ENCODE results near the gene CST7.
"Not testable (repeated sequence)": the region's sequence is repeated elsewhere in the genome, so short reads cannot be mapped to it uniquely, and the experiment has no call there.

The CST7 gene

DNA sequence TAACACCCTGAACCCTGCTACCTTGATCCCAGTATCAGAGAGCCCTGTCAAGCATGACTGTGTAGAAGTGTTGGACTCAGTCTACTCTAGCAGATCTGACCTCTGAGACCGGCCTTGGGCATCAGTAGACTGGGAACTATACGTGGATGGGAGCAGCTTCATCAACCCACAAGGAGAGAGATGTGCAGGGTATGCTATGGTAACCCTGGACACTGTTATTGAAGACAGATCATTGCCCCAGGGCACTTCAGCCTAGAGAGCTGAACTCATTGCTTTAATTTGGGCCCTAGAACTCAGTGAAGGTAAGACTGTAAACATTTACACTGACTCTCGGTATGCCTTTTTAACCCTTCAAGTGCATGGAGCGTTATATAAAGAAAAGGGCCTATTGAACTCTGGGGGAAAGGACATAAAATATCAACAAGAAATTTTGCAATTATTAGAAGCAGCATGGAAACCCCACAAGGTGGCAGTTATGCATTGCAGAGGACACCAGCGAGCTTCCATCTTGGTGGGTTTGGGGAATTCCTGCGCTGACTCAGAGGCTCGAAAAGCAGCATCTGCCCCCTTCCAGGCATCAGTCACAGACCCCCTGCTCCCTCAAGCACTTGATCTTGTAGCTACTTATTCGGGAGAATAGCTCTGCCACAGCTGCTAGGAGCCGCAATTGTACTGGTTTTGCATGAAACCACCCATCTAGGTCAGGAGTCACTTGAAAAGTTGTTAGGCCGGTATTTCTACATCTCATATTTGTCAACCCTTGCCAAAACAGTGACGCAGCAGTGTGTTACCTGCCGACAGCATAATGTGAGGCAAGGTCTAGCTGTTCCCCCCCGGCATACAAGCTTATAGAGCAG, 19.0 kb upstream of the CST7 start:
- DNase-seq (ENCODE audit: low spot score); FAIRE-seq: not testable (repeated sequence)

DNA sequence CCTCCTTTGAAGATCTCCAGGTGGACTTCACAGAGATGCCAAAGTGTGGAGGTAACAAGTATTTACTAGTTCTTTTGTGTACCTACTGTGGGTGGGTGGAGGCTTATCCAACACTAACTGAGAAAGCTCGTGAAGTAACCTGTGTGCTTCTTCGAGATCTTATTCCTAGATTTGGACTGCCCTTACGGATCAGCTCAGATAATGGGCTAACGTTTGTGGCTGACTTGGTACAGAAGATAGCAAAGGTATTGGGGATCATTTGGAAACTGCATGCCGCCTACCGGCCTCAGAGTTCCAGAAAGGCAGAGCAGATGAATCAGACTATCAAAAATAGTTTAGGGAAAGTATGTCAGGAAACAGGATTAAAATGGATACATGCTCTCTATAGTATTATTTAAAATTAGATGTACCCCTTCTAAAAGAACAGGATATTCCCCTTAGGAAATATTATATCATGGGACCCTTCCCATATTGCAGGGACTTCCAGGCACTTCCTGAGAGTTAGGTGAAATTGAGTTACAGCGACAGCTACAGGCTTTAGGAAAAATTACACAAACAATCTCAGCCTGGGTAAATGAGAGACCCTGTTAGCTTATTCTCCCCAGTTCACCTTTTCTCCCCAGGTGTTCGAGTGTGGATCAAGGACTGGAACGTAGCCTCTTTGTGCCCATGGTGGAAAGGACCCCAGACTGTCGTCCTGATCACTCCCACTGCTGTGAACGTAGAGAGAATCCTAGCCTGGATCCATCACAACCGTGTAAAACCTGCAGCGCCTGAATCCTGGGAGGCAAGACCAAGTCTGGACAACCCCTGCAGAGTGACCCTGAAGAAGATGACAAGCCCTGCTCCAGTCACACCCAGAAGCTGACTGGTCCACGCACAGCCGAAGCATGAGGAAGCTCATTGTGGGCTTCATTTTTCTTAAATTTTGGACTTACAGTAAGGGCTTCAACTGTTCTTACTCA, 18.1 kb upstream of the CST7 start:
- not testable (repeated sequence) for DNase-seq (ENCODE audit: low spot score); FAIRE-seq

DNA sequence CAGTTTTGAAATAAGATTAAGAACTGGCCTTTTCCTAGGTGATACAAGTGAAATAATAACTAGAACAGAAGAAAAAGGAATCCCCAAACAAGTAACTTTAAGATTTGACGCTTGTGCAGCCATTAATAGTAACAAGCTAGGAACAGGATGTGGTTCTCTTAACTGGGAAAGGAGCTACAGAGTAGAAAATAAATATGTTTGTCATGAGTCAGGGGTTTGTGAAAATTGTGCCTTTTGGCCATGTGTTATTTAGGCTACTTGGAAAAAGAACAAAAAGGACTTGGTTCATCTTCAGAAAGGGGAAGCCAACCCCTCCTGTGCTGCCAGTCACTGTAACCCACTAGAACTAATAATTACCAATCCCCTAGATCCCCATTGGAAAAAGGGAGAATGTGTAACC, 17.2 kb upstream of the CST7 start:
- DNase-seq (ENCODE audit: low spot score); FAIRE-seq: not testable (repeated sequence)

DNA sequence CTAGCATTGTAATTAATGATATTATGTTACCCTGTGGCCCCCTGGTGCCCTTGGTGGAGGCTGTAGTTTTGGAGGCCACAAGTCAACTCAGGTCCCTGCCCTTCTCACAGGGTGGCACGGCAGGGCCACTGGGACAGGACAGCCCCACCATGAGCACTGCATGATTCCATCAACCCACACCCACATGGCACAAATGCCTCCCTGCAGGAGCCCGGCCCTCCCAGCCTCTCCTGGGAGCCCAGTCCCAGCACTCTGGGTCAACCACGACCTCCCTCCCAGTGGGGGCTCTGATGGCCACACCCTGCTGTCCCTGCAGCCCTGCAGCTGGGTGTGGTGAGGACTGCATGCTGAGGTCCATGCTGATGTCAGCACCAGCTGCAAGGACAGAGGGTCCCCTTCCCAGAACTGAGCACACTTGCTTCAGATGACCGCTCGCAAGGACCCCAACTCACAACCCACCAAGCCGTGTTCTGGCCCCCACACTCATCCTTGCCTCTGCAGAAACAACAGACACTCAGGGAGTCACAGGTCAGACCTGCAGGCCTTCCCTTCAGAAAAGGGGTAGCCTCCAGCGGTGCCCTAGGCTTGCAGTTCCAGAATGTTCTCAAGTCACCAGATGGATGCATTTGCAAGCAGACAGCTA, 15.7 kb upstream of the CST7 start:
- DNase-seq (ENCODE audit: low spot score) (no peak), FAIRE-seq (no peak)

DNA sequence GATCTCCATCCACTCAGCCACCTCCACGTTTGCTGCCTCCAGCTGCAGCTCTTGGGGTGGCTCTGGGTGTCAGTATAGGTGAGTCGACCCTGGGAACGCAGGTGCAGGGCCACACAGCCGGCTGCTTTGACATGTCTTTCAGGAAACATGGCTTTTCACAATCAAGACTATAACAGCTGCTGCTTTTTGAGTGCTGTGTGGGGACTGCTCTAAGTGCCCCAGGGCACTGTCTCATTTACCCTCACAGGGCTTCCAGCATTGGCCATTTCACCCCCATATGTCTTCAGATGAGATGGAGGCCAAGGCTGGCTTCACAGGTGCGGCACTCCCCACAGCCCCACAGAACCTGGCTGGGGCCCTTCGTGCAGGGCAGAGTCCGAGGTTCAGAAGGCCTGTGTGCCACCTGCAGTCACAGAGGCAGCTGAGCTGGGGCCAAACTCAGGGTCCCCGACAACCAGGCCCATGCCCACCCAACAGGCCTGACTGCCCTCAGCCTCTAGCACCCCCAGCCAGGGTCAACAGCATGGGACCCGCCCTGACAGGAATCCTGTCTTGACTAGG, 14.9 kb upstream of the CST7 start:
- FAIRE-seq (no peak), DNase-seq (ENCODE audit: low spot score) (no peak)

DNA sequence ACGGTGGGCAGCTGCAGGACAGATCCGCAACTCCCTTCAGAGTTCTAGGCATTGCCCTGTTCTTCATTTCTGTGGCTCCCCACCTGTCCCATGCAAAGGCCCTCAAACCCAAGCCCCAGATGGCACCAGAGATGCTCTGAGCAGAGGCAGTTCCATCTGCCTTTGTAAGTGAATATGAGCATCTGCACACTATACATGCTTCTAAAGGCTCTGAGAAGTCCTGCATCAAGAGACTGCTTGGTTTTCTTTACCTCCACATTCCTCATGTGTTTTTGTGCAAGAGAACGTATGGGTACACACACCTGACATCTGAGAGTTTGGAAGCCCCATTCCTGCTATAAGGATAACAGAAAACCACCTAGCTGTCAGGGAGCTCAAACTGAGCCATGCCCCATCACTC, 14.4 kb upstream of the CST7 start:
- DNase-seq (ENCODE audit: low spot score) = no peak
- FAIRE-seq = no peak

DNA sequence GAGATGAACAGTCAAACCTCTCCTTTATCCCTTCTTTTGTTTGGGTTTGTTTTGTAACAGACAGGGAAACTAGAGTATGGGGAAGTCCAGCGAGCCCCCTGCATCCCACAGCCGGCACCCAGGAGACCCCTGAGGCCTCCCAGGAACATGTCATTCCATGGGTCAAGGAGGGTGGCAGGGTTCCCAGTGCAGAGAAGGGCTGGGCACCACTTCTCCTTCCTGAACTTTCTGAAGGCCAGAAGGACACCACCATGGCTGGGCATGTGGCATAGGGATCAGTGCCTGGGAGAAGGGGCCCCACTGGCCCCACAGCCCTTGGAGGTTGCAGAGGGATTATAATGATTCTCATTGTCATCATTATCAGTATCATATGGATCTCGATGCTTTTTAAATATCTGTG, 13.9 kb upstream of the CST7 start:
- DNase-seq (ENCODE audit: low spot score) = no peak
- FAIRE-seq = no peak

DNA sequence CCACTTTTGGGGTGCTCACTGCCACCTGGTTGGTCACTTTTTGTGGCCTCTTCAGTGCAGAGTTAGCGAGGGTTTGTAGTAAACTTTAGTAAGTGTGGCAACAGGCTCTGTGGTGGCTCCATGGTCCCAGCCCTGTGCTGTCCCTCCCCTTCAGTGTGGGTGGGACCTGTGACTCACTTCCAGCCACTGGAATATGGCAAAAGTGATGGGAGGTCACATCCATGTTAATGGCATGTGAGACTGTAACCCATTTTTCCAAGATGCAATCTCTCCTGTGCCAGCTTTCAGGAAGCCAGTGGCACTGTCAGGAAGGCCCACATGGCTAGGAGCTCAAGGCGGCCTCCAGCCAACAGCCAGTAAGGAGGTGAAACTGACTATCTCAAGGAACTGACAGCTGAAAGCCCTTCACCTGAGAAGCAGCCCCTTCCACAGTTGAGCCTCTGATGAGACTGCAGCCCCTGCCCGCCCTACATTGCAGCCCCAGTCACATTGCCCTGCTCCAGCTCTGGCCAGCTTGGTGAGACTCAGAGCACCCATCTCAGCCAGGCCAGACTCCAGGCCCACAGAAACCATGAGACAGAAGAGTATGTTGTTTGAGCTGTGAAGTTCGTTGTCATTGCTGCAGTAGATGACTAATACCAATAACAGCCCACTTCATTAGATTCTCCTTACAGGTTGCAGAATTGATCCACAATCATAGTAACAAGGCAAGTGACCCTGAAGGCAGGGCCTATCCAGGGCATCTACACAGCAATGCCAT, 13.1 kb upstream of the CST7 start:
- DNase-seq (ENCODE audit: low spot score) (no peak), FAIRE-seq (no peak)

DNA sequence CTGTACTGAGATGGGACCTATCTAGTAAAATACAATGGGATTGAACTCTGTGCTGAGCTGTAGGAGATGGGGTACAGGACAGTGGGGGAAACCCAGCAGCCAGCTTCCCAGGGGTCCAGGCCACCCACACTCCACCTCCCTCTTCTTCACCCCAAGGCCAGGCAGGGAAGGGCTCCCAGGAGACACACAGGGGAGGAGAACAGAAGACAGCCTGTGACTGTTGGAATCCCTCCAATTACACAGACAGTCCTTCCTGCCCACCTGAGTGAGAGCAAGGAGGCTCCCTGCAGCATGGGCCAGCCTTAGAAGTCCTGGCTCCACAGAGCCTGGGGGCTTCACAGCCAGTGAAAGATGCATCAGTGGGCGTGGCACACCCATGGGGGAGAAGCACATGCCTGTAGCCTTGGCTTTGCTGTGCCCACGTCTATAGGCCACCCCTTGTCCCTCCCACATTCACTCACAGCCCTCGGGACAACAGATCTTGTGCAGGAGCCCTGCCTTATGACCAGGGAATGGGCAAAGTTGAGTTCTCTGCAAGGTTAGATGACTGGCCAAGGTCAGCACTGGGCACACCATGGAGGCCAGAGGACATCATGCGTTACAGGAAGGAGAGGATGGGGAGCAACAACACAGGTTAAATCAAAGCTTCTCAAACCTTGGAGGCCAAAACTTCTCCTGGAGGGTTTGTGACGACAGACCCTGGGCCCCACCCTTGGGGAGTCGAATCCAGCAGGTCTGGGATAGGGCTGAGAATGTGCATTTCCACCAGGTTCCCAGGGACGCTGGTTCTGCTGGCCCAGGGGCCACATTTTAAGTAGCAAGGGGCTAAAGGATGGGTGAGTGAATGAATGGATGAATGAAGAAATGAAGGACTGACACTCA, 12.3 kb upstream of the CST7 start:
- DNase-seq (ENCODE audit: low spot score) (no peak), FAIRE-seq (no peak)

DNA sequence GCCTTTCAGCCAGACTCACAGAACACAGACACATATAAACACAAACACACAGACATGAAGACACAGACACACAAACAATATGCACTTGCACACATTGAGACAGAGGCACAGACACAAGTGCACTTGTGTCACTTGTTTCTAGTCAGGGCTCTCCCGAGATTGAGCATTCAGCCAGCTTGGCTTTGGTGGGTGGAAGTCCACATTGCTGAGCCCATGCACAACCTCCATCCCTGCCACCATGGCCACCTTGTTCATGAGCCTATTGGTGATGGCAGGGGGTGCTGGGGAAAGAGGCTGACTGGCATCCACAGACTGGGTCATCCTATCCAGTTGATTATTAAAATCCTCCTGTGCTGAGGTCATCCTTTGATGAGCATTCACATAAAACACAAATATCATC, 11.5 kb upstream of the CST7 start:
- no peak for DNase-seq (ENCODE audit: low spot score)
- peak; percentile 44 for FAIRE-seq

DNA sequence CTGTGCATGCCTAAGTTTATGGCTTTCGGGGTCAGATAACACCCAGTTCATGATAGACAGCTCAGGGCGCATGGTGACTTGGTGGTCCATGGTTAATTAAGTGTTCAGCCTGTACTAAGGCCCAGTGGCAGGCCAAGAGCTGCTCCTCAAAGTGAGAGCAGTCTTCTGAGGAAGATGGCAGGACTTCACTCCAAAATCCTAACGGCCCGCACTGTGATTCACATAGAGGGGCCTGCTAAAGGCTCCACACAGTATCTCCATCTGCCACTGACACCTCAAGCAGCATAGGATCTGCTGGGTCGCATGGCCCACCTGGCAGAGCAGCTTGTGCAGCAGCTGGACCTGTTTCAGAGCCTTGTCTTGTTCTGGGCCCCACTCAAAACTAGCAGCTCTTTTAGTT, 10.6 kb upstream of the CST7 start:
- FAIRE-seq = no peak
- no peak for DNase-seq (ENCODE audit: low spot score)

DNA sequence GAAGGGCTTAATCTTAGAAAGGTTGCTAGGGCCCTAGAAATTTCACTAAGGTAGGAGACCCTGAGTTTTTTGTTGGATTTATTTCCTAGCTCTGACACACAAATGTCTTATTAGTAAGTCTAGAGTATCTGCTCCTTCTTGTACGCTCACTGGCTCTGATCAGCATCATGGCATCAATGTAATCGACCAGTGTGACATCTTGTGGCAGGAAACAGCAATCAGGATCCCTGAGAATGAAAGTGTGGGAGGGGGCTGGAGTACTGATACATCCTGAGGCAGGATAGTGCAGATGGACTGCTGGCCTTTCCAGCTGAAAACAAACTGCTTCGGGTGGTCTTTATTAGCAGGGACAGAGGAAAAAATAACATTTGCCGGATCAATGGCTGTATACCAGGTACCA, 10.0 kb upstream of the CST7 start:
- FAIRE-seq = no peak

DNA sequence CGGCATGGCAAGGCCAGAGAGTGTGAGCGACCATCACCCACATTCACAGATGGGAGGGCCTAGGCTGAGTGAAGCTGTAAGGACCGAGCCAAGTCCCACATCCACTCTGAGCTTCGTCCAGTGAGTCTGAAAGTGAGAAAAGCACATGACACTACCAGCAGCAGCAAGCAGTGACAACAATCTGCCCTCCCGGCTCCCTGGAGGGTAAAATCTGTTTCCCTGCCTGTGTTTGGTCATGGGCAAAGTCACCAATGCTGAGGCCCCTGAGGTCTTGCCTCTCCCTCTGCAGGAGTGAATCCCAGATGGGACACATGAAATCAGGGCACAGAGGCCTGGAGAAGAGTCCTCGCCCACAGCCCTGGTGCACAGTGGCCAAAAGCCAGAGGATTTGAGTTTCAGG, 6.4 kb upstream of the CST7 start:
- DNase-seq (ENCODE audit: low spot score) (no peak), FAIRE-seq (no peak)

More for the DNA sequence above, 10.0 kb upstream of the CST7 start:
- no peak for DNase-seq (ENCODE audit: low spot score)

DNA sequence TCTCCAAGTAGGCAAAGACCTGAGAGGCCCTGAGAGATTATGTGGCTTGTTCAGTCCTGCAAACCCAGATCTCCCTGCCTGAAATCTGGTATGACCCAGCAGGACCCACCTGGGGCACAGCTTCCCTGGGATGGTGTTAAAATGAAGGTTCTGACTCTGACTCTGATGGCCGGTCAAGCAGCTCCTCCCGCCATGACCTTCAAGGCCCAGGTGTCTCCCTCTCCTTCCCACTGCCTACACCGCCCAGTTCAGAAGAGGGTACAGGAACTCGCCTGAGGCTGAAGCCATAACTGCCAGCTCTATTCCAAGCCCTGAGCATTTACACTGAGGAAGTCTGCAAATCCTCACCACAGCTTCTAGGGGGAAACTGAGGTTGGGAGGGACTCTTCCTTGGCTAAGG, 5.9 kb upstream of the CST7 start:
- DNase-seq (ENCODE audit: low spot score) = no peak
- no peak for FAIRE-seq

DNA sequence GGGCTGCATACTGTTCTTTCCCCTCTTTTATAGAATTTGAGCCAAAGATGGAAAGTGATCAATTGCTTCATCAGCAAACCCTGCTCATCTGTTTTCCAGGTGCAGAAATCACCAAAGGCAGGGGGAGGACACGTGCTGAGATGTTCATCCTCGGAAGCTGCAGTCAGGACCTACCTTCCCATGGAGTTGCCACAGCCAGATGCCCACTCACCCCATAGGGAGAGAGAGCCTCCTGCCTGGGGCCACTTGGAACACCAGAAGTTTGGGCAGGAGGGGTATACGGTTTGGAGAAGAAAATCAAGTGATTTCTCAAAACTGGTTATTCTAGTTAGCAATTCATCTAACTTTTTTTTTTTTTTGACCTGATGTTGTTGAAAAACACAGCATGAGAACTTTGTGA, 5.3 kb upstream of the CST7 start:
- FAIRE-seq (no peak), DNase-seq (ENCODE audit: low spot score) (no peak)

DNA sequence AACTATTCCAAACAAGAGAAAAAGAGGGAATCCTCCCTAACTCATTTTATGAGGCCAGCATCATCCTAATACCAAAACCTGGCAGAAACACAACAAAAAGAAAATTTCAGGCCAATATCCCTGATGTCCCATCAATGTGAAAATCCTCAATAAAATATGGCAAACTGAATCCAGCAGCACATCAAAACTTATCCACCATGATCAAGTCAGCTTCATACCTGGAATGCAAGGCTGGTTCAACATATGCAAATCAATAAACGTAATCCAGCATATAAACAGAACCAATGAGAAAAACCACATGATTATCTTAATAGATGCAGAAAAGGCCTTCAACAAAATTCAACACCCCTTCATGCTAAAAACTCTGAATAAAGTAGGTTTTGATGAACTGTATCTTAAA, 2.7 kb upstream of the CST7 start:
- not testable (repeated sequence) for DNase-seq (ENCODE audit: low spot score); FAIRE-seq

DNA sequence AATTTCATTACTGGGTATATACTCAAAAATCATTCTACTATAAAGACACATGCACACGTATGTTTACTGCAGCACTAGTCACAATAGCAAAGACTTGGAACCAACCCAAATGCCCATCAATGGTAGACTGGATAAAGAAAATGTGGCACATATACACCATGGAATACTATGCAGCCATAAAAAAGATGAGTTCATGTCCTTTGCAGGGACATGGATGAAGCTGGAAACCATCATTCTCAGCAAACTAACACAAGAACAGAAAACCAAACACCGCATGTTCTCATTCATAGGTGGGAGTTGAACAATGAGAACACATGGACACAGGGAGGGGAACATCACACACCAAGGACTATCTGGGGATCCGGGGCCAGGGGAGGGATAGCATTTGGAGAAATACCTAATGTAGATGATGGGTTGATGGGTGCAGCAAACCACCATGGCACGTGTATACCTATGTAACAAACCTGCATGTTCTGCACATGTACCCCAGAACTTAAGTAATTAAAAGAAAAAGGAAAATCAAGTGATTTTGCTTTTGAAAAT, 602 bp upstream of the CST7 start:
- DNase-seq (ENCODE audit: low spot score); FAIRE-seq: not testable (repeated sequence)

DNA sequence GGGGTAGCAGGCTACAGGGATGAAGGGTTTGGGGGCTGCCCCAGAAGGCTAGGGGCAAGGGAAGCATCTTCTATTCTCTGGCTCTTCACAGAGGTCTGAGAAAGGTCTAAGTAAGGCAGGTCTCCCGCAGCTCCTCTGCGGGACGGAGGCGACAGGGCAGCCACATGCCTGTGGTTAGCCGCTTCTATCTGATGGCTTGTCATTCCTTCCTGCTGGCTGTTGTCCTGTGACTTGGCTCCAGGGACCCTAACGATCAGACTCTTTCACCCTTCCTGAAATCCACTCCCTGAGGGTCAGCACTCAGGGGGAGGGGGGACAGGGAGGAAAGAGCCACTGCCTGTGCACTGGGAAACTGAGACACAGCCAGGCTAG, 673 bp downstream of the CST7 start:
- FAIRE-seq (no peak), DNase-seq (ENCODE audit: low spot score) (peak; percentile 27)

DNA sequence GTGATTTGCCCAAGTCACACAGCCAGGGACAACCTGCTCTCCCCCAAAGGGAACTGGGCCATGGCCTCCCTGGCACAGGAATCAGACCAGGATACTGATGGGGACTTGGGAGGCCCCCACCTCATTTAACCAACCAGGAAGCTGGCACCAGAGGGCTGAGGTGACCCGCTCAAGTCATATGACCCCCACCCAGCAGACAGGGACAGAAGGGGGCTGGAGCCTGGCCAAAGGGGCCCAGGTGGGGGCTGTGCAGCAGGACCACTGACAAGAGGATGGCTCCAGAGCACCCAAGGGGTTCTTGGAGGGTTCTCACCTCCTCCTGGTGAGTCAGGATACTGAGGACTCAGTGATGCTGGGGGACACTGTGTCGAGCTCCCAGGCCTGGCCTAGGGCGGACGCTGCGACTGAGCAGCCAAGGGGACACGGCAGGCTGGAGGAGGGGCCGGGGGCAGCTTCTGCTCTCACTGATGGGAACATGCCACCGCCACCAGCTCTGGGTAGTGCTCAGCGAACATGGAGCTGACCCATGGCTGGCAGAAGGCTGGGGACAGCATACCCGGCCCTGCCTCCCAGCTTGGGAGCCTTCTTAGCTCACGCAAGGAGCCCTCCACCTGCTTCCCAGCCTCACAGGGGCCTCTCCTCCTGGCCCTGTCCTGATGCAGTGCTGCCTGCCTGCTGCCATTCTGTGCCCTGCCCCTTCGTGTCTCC, 1.2 kb downstream of the CST7 start:
- FAIRE-seq (no peak), DNase-seq (ENCODE audit: low spot score) (no peak)

All from urothelium cell line (cell line).